Pancreas (tissue), 10 donors: Measurements from ENCODE around the gene CCDC27. TPM values are rescaled to one million over a fixed set of nuclear protein-coding genes. Genes with fewer than 3 reads are reported as not detected.
"Not testable (repeated sequence)": the region's sequence is repeated elsewhere in the genome, so short reads cannot be mapped to it uniquely, and the experiment has no call there.

Source experiments
- ATAC-seq, 4 donors: fragments of 200-7000 bp; cut with Tn5 transposase; one replicate each; pipeline versions ENCODE4 v1.8.0 to v1.9.1; 2020; ENCODE audit warnings: mild to moderate bottlenecking in 4 of 4, moderate library complexity in 4 of 4
- DNase-seq, 6 donors: peaks; one replicate each; pipeline ENCODE4 v3.0.0-alpha.2; 2020
- FAIRE-seq: peaks from 2 replicates; lab custom pipeline; 2012; peaks lifted over from hg19 to GRCh38; lab: Jason Lieb, UNC
- H3K27ac ChIP-seq, 4 donors: fragments of 200-600 bp; sonication (generic); 1 replicate in 3 of 4; 2 replicates in 1 of 4; pipeline versions ENCODE4 v1.5.0 to v1.8.0; 2020
- H3K27me3 ChIP-seq, 4 donors: fragments of 200-600 bp; one replicate each; pipeline ENCODE4 v1.8.0; 2021
- H3K36me3 ChIP-seq, 3 donors: fragments of 200-600 bp; sonication (generic) in 1 of 3; one replicate each; pipeline versions ENCODE4 v1.5.0 to v1.8.0; 2020 to 2021
- H3K4me1 ChIP-seq, 3 donors: fragments of 200-600 bp; one replicate each; pipeline ENCODE4 v1.8.0; 2021
- H3K4me3 ChIP-seq, 4 donors: fragments of 200-600 bp; sonication (generic) in 2 of 4; one replicate each; pipeline versions ENCODE4 v1.5.0 to v1.8.0; 2020 to 2021
- H3K9me3 ChIP-seq, 4 donors: fragments of 200-600 bp; one replicate each; pipeline ENCODE4 v1.8.0; 2021
- CTCF ChIP-seq, 4 donors: fragments of 200-600 bp; sonication (generic) in 3 of 4; IDR thresholded peaks; one replicate each; pipeline versions ENCODE4 v1.5.0 to v1.8.0; 2021; ENCODE audit warnings: antibody characterized with exemption in 4 of 4
- WGBS, 2 donors: extraction: QIAGEN DNeasy Blood & Tissue Kit; methylation state at CpG; one replicate each; pipeline ENCODE4 v1.1.7; 2013; 5-methylcytosine and 5-hydroxymethylcytosine counted together
- intact Hi-C, 3 donors: fragments of 100-400 bp; cut with DNase I; formaldehyde crosslinking; loops; one replicate each; pipeline versions ENCODE4 v1.11.1 to v1.14.2; 2022
- polyA plus RNA-seq, 2 donors: library from polyadenylated mRNA; stranded (reverse); fragments of 200-250 nt; gene quantifications; one replicate each; pipeline ENCODE4 v1.2.3, GENCODE V29; 2013
- total RNA-seq, 6 donors: library from RNA; stranded (reverse); fragmentation: NEBNext Ultra II Directional in 4 of 6; extraction: Animal tissue kit (Norgen Biotek cat#: 25700) in 4 of 6; gene quantifications; one replicate each; pipeline versions ENCODE4 v1.2.1 to v1.2.4, GENCODE V29; 2021 to 2023
- donor health status: healthy with polysubstance abuse.
- donor health status: DM: no; HTN: no; CAD: no; lungs with moderate emphysema.
- donor health status: DM: no; HTN: no; CAD: no.
- donor health status: control.
- donor health status: control.
- donor health status: Bipolar disorder and iron deficiency.
- donor health status: DM: yes; HTN: yes; CAD: no.
- donor health status: DM: no; HTN: no; CAD: no.
- donor health status: DM: no; HTN: no; CAD: no.
- donor health status: DM: yes; HTN: yes; CAD: no.

The CCDC27 gene
- total and polyA plus RNA-seq, 8 donors, result 0.04 TPM; not detected in 7

- no peaks in the 10 kb centered on the region for H3K9me3 ChIP-seq
- TF ChIP-seq CTCF (IDR thresholded peaks at IDR 0.05), result no peak
- peaks cover 0 to 6% (median 0%) of the 10 kb centered on the region in 3 donors for H3K4me1 ChIP-seq
- DNase-seq (peak in 3 of 6 donors; percentile 20 to 42 (median 21)), ATAC-seq (no peak), FAIRE-seq (no peak)
- no peaks in the 10 kb centered on the region for H3K36me3 ChIP-seq
- H3K27me3 ChIP-seq, result no peaks in the 10 kb centered on the region
- intact Hi-C loops, result no loop called here
- H3K27ac ChIP-seq, result no peak overlapping the region
- 60 to 66% methylated on average over 13 of the region's 13 CpGs for WGBS, 2 donors
- H3K4me3 ChIP-seq, result peak overlapping the region in 1 of 4 donors; percentile 80
Measured at GRCh38 chr1:3747903-3748302, 4.3 kb upstream of the CCDC27 start.

- DNase-seq, H3K36me3 ChIP-seq, H3K9me3 ChIP-seq, ATAC-seq, H3K27ac ChIP-seq, H3K4me3 ChIP-seq, H3K27me3 ChIP-seq, H3K4me1 ChIP-seq, FAIRE-seq, intact Hi-C loops: not testable (repeated sequence)
- 84 to 86% methylated on average over 15 of the region's 15 CpGs for WGBS, 2 donors
Measured at GRCh38 chr1:3748316-3748900, 3.8 kb upstream of the CCDC27 start.

GRCh38 chr1:3749512-3749911 is 2.7 kb upstream of the CCDC27 start:
- ATAC-seq, result no peak
- no peak for TF ChIP-seq CTCF (IDR thresholded peaks at IDR 0.05)
- no peak overlapping the region for H3K4me3 ChIP-seq
- H3K4me1 ChIP-seq, result peaks cover 0 to 6% (median 0%) of the 10 kb centered on the region in 3 donors
- WGBS, 2 donors, result 50 to 59% methylated on average over 5 of the region's 5 CpGs
- no peak for DNase-seq
- no peaks in the 10 kb centered on the region for H3K9me3 ChIP-seq
- no peaks in the 10 kb centered on the region for H3K27me3 ChIP-seq
- H3K36me3 ChIP-seq, result no peaks in the 10 kb centered on the region
- H3K27ac ChIP-seq, result no peak overlapping the region
- no peak for FAIRE-seq
- intact Hi-C loops, result no loop called here

- ATAC-seq, result no peak
- no peak overlapping the region for H3K4me3 ChIP-seq
- FAIRE-seq, result no peak
- no peak for TF ChIP-seq CTCF (IDR thresholded peaks at IDR 0.05)
- no peak overlapping the region for H3K27ac ChIP-seq
- no peaks in the 10 kb centered on the region for H3K36me3 ChIP-seq
- H3K9me3 ChIP-seq, result no peaks in the 10 kb centered on the region
- intact Hi-C loops, result no loop called here
- WGBS, 2 donors, result 40 to 60% methylated on average over 6 of the region's 6 CpGs
- no peak for DNase-seq
- no peaks in the 10 kb centered on the region for H3K27me3 ChIP-seq
- H3K4me1 ChIP-seq, result peaks cover 0 to 6% (median 0%) of the 10 kb centered on the region in 3 donors
Measured at GRCh38 chr1:3750741-3751140, 1.5 kb upstream of the CCDC27 start.

GRCh38 chr1:3753656-3754454 is 1.6 kb downstream of the CCDC27 start:
- Histone ChIP-seq H3K27ac (no peak overlapping the region), H3K27me3 (no peaks in the 10 kb centered on the region), H3K36me3 (no peaks in the 10 kb centered on the region), H3K9me3 (no peaks in the 10 kb centered on the region), H3K4me3 (no peak overlapping the region), H3K4me1 (no peaks in the 10 kb centered on the region)
- 69 to 83% methylated on average over 20 of the region's 20 CpGs for WGBS, 2 donors
- FAIRE-seq, result no peak
- TF ChIP-seq CTCF (IDR thresholded peaks at IDR 0.05), result no peak
- intact Hi-C loops, result no loop called here
- ATAC-seq, result no peak
- DNase-seq, result peak in 2 of 6 donors; percentile 49 to 54
